ENCODE results near the gene PLIN1. TPM values are rescaled to one million over a fixed set of nuclear protein-coding genes. Genes with fewer than 3 reads are reported as not detected.

The PLIN1 gene
- total RNA-seq, 1 experiment from 2014 or later: 0.32 TPM

DNA sequence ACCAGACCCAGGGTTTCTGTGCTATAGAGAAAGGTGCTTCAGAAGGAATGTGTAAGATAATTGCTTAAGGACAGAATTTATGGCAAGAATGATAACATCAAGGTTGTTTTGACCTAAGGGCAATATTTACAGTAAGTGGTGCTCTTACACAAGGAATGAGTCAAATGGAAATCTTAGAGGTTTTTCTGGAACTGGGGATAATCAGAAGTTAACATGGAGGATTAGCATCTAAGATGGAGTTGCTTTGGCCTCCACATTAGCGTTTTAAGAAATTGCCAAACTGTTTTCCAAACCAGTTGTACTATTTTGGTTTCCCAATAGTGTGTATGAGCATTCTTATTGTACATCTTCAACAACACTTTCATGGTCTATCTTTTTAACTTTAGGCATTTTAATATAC is 14.5 kb upstream of the PLIN1 start:
- ChIA-PET RAD21 (ENCODE audit: low non-redundant PET in 1 of 2, low total read pairs in 2 of 2, uncharacterized antibody in 2 of 2, unreplicated experiment in 2 of 2) (no interaction called here), CTCF (no interaction called here), POLR2A (no interaction called here)
- ATAC-seq (no peak), DNase-seq (ENCODE audit: low read depth, low spot score) (no peak)
- H3K9ac ChIP-seq (ENCODE audit: low read length): no peak overlapping the region
- H3K9me3 ChIP-seq (ENCODE audit: control insufficient read depth in 1 of 2, insufficient read depth in 1 of 2, low read depth in 1 of 2, low read length in 2 of 2): no peaks in the 10 kb centered on the region
- peaks cover 7 to 13% of the 10 kb centered on the region in 2 experiments for H3K4me1 ChIP-seq (ENCODE audit: control insufficient read depth in 1 of 2, insufficient read depth in 2 of 2, low read length in 2 of 2)
- intact Hi-C loops (cut with micrococcal nuclease): no loop called here
- H3K27me3 ChIP-seq (ENCODE audit: insufficient read depth, low read length): no peaks in the 10 kb centered on the region
- H3K4me3 ChIP-seq (replicated peaks in 1 of 2; ENCODE audit: low read depth in 1 of 2, low read length in 2 of 2): no peak overlapping the region
- H3K79me2 ChIP-seq (ENCODE audit: insufficient read depth, low read length): no peaks in the 10 kb centered on the region
- TF ChIP-seq, protein P1, sequence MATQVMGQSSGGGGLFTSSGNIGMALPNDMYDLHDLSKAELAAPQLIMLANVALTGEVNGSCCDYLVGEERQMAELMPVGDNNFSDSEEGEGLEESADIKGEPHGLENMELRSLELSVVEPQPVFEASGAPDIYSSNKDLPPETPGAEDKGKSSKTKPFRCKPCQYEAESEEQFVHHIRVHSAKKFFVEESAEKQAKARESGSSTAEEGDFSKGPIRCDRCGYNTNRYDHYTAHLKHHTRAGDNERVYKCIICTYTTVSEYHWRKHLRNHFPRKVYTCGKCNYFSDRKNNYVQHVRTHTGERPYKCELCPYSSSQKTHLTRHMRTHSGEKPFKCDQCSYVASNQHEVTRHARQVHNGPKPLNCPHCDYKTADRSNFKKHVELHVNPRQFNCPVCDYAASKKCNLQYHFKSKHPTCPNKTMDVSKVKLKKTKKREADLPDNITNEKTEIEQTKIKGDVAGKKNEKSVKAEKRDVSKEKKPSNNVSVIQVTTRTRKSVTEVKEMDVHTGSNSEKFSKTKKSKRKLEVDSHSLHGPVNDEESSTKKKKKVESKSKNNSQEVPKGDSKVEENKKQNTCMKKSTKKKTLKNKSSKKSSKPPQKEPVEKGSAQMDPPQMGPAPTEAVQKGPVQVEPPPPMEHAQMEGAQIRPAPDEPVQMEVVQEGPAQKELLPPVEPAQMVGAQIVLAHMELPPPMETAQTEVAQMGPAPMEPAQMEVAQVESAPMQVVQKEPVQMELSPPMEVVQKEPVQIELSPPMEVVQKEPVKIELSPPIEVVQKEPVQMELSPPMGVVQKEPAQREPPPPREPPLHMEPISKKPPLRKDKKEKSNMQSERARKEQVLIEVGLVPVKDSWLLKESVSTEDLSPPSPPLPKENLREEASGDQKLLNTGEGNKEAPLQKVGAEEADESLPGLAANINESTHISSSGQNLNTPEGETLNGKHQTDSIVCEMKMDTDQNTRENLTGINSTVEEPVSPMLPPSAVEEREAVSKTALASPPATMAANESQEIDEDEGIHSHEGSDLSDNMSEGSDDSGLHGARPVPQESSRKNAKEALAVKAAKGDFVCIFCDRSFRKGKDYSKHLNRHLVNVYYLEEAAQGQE (IDR thresholded peaks at IDR 0.05; ENCODE audit: low read depth): no peak
- TF ChIP-seq ZFX (IDR thresholded peaks at IDR 0.05) (no peak), POLR2A (IDR thresholded peaks at IDR 0.05; ENCODE audit: borderline replicate concordance, extremely low read depth, insufficient read depth, insufficient read length) (no peak), POLR2AphosphoS5 (IDR thresholded peaks at IDR 0.05; ENCODE audit: low read depth, low read length) (no peak), EZH2phosphoT487 (IDR thresholded peaks at IDR 0.05; ENCODE audit: borderline replicate concordance) (no peak), EZH2 (IDR thresholded peaks at IDR 0.05) (no peak), RAD21 (IDR thresholded peaks at IDR 0.05; ENCODE audit: low read depth) (no peak), CEBPB (IDR thresholded peaks at IDR 0.05; ENCODE audit: low read depth) (no peak), JUND (IDR thresholded peaks at IDR 0.05) (no peak), SIN3A (IDR thresholded peaks at IDR 0.05; ENCODE audit: low read depth) (no peak), EGR1 (IDR thresholded peaks at IDR 0.05; ENCODE audit: low read depth) (no peak), FOSL1 (IDR thresholded peaks at IDR 0.05; ENCODE audit: low read depth) (no peak), SP1 (IDR thresholded peaks at IDR 0.05; ENCODE audit: low read depth) (no peak), ZNF274 (IDR thresholded peaks at IDR 0.05; ENCODE audit: low read depth, low read length) (no peak), YY1 (IDR thresholded peaks at IDR 0.05; ENCODE audit: extremely low read depth, insufficient replicate concordance, low read depth, low read length) (no peak), TCF7L2 (IDR thresholded peaks at IDR 0.05; ENCODE audit: borderline replicate concordance, extremely low read depth, insufficient read depth, insufficient read length) (no peak)
- TF ChIP-seq, protein P2, sequence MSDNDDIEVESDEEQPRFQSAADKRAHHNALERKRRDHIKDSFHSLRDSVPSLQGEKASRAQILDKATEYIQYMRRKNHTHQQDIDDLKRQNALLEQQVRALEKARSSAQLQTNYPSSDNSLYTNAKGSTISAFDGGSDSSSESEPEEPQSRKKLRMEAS (IDR thresholded peaks at IDR 0.05): no peak
- TF ChIP-seq, protein P3, sequence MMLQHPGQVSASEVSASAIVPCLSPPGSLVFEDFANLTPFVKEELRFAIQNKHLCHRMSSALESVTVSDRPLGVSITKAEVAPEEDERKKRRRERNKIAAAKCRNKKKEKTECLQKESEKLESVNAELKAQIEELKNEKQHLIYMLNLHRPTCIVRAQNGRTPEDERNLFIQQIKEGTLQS (IDR thresholded peaks at IDR 0.05): no peak
- no peaks in the 10 kb centered on the region for H3K36me3 ChIP-seq (ENCODE audit: control insufficient read depth in 1 of 2, insufficient read depth in 2 of 2, low read length in 2 of 2)
- H4K20me1 ChIP-seq (ENCODE audit: insufficient read depth): no peaks in the 10 kb centered on the region
- no TSS peak for BruUV-seq (replicated peaks)
- no peaks in the 10 kb centered on the region for H3K9me2 ChIP-seq (ENCODE audit: insufficient read depth)
- H3K27ac ChIP-seq (ENCODE audit: low read depth, low read length): no peak overlapping the region
- H2AFZ ChIP-seq (ENCODE audit: low read depth, low read length, poor library complexity, severe bottlenecking): no peak overlapping the region
- H3K4me2 ChIP-seq (ENCODE audit: low read length): no peak overlapping the region
